ENCODE results near the gene RAD50. TPM values are rescaled to one million over a fixed set of nuclear protein-coding genes. Genes with fewer than 3 reads are reported as not detected.

The RAD50 gene
- total RNA-seq, 8 experiments from 2014 or later, result 9.9 to 66.4 (median 16.1) TPM

- 66 to 94% (median 84%) methylated on average over 3 to 9 of the region's 16 CpGs; no CpG with 5 or more reads in 4 of the 10 experiments for WGBS, 10 experiments
- no peak overlapping the region for H3K4me3 ChIP-seq
- in situ Hi-C loops (cut with MboI; ENCODE audit: low pct_unique_long_range_greater_than_20kb in 2 of 9, low sequenced_read_pairs in 9 of 9, unreplicated experiment in 9 of 9), result loop anchor here in 1 of 9 experiments (25.0 kb wide), 1 partner anchor 142 kb away; the partner anchor contains the start of gene SOWAHA
- no peak overlapping the region for H3K27ac ChIP-seq
- no peaks in the 10 kb centered on the region for H3K4me1 ChIP-seq (replicated peaks in 1 of 2)
- ATAC-seq (replicated peaks in 6 of 8), result no peak
Observed at GRCh38 chr5:132669966-132670882, 113.4 kb downstream of the RAD50 start.

DNA sequence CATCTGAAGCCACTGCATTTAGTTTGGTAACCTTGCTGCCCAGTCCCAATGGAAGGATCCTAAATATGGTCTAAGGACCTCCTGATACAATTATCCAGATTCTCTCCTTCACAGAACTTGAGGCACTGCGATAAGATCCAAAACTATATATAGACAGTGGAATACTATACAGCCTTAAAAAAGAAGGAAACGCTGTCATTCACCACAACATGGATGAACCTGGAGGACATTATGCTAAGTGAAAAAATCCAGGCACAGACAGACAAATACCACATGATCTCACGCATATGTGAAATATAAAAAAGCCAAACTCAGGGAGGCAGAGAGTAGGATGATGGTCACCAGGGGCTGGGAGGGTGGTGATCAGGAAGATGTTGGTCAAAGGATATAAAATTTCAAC is 114.2 kb downstream of the RAD50 start:
- no peak overlapping the region for H3K4me3 ChIP-seq
- in situ Hi-C loops (cut with MboI; ENCODE audit: low pct_unique_long_range_greater_than_20kb in 2 of 9, low sequenced_read_pairs in 9 of 9, unreplicated experiment in 9 of 9), result loop anchor here in 1 of 9 experiments (25.0 kb wide), 1 partner anchor 141 kb away; the partner anchor contains the start of gene SOWAHA
- no peak for ATAC-seq (replicated peaks in 6 of 8)
- 86 to 100% (median 98%) methylated on average over 1 to 3 of the region's 3 CpGs; no CpG with 5 or more reads in 2 of the 10 experiments for WGBS, 10 experiments
- H3K27ac ChIP-seq, result no peak overlapping the region
- H3K4me1 ChIP-seq (replicated peaks in 1 of 2), result no peaks in the 10 kb centered on the region

DNA sequence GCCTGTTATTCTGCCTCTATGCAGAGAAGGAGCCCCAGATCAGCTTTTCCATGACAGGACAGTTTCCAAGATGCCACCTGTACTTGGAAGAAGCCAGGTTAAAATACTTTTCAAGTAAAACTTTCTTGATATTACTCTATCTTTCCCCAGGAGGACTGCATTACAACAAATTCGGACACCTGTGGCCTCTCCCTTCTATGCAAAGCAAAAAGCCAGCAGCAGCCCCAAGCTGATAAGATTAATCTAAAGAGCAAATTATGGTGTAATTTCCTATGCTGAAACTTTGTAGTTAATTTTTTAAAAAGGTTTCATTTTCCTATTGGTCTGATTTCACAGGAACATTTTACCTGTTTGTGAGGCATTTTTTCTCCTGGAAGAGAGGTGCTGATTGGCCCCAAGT is 116.7 kb downstream of the RAD50 start:
- 63 to 100% (median 70%) methylated on average over 1 of the region's 1 CpG; no CpG with 5 or more reads in 5 of the 10 experiments for WGBS, 10 experiments
- in situ Hi-C loops (cut with MboI; ENCODE audit: low pct_unique_long_range_greater_than_20kb in 2 of 9, low sequenced_read_pairs in 9 of 9, unreplicated experiment in 9 of 9), result loop anchor here in 1 of 9 experiments (25.0 kb wide), 1 partner anchor 139 kb away; the partner anchor contains the start of gene SOWAHA
- Histone ChIP-seq H3K4me3 (no peak overlapping the region), H3K27ac (no peak overlapping the region), H3K4me1 (replicated peaks in 1 of 2) (no peaks in the 10 kb centered on the region)
- ATAC-seq (replicated peaks in 6 of 8), result no peak

GRCh38 chr5:132673939-132674630 is 117.3 kb downstream of the RAD50 start, which contains the start of gene IL4:
Gene IL4 (plus strand): TSS chr5:132673989. CDS start chr5:132674051, 62 bp downstream.
- no peak within 1 kb of the TSS for H3K27ac ChIP-seq
- H3K4me1 ChIP-seq (replicated peaks in 1 of 2), result no peaks in the 10 kb centered on the region
- no peak within 1 kb of the TSS for H3K4me3 ChIP-seq
- 12 to 100% (median 80%) methylated on average over 2 to 14 of the region's 14 CpGs for WGBS, 10 experiments
- no peak for ATAC-seq (replicated peaks in 6 of 8)
- in situ Hi-C loops (cut with MboI; ENCODE audit: low pct_unique_long_range_greater_than_20kb in 2 of 9, low sequenced_read_pairs in 9 of 9, unreplicated experiment in 9 of 9), result loop anchor here in 1 of 9 experiments (25.0 kb wide), 1 partner anchor 138 kb away; the partner anchor contains the start of gene SOWAHA

DNA sequence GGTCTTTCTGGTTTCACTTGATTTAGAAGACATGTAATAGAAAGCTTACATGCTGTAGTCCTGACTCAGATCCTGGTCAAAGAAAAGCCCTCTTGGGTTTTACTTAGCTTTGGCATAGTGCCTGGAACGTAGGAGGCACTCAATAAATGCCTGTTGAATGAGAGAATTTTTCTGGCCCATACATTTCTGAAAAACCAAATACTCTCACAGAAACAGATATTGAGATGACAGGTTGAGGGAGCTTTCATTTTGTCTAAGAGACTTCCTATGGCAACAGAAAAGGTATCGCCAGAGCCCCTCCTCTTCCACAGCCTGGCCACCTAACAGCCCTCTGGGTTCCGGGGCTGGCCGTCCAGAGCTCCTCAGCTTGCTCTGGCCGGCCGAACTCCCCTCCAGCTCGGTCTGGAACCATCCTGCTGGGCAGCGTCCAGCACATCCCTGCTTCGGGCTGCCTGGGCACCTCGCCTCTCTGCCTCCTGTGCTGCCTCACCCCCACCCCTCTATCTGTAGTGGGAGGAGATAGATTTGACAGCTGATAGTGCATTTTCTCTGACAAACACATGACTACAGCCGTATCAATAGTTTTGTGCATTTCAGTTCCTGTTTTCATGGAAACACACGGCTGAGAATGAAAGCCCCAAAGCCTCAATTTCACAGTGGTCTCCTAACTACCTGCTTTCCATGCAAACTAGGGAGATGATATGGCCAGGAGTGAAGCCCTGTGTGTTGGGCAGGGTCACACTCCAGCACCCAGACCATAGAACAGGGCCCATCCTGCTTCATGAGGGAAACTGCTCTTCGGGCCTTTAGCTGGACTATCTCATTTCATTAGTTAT is 118.1 kb downstream of the RAD50 start:
- WGBS, 10 experiments, result 0 to 100% (median 76%) methylated on average over 1 to 3 of the region's 13 CpGs; no CpG with 5 or more reads in 2 of the 10 experiments
- Histone ChIP-seq H3K27ac (no peak overlapping the region), H3K4me1 (replicated peaks in 1 of 2) (no peaks in the 10 kb centered on the region), H3K4me3 (no peak overlapping the region)
- in situ Hi-C loops (cut with MboI; ENCODE audit: low pct_unique_long_range_greater_than_20kb in 2 of 9, low sequenced_read_pairs in 9 of 9, unreplicated experiment in 9 of 9), result loop anchor here in 1 of 9 experiments (25.0 kb wide), 1 partner anchor 137 kb away; the partner anchor contains the start of gene SOWAHA
- ATAC-seq (replicated peaks in 6 of 8), result peak in 4 of 8 experiments; percentile 40 to 57 (median 44)

DNA sequence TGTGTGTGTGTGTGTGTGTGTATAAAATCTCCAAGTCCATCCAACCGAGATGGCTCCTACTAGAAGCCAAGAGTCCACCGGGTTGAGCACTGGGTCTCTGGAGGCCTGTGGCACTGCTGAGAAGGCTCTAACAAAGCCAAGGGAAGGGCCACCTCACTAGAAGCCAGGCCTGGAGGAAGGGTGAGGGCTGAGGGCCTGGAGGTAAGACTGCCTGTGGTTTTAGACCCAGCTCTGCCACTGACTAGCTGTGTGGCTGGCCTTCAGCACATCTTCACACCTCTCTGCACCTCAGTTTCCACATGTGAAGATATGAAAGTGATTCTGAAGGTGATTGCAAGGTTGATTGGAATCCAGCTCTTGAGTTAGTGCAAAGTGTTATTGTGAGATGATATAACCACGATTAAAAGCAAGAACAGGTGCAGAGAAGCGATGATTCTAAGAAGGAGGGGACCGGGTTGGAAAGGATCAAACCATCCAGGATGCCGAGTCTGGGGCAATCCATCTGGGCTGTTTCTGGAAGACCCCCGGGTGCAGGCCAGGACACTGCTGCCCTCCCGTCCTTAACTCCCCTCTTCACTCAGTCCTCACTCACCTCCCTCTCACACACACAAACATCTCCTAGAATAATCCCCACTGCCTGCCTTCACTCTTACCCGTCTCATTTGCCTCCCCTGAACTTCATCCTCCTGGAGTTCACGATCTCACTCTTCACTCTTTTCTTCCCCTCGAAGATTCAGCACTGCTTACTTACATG is 119.3 kb downstream of the RAD50 start:
- ATAC-seq (replicated peaks in 6 of 8), result no peak
- Histone ChIP-seq H3K4me3 (no peak overlapping the region), H3K27ac (no peak overlapping the region), H3K4me1 (replicated peaks in 1 of 2) (no peaks in the 10 kb centered on the region)
- in situ Hi-C loops (cut with MboI; ENCODE audit: low pct_unique_long_range_greater_than_20kb in 2 of 9, low sequenced_read_pairs in 9 of 9, unreplicated experiment in 9 of 9), result no loop called here
- 73 to 100% (median 95%) methylated on average over 1 to 7 of the region's 11 CpGs; no CpG with 5 or more reads in 2 of the 10 experiments for WGBS, 10 experiments

- H3K4me3 ChIP-seq, result no peak overlapping the region
- WGBS, 10 experiments, result 0 to 76% (median 50%) methylated on average over 1 to 4 of the region's 7 CpGs; no CpG with 5 or more reads in 5 of the 10 experiments
- ATAC-seq (replicated peaks in 6 of 8), result peak; percentile 74 to 97 (median 86)
- H3K27ac ChIP-seq, result no peak overlapping the region
- no peaks in the 10 kb centered on the region for H3K4me1 ChIP-seq (replicated peaks in 1 of 2)
- in situ Hi-C loops (cut with MboI; ENCODE audit: low pct_unique_long_range_greater_than_20kb in 2 of 9, low sequenced_read_pairs in 9 of 9, unreplicated experiment in 9 of 9), result no loop called here
Observed at GRCh38 chr5:132677191-132677590, 120.4 kb downstream of the RAD50 start.

- Histone ChIP-seq H3K27ac (no peak overlapping the region), H3K4me1 (replicated peaks in 1 of 2) (no peaks in the 10 kb centered on the region), H3K4me3 (no peak overlapping the region)
- 80 to 100% (median 91%) methylated on average over 2 to 14 of the region's 15 CpGs for WGBS, 10 experiments
- ATAC-seq (replicated peaks in 6 of 8), result no peak
- in situ Hi-C loops (cut with MboI; ENCODE audit: low pct_unique_long_range_greater_than_20kb in 2 of 9, low sequenced_read_pairs in 9 of 9, unreplicated experiment in 9 of 9), result no loop called here
Observed at GRCh38 chr5:132677682-132678400, 121.1 kb downstream of the RAD50 start.

GRCh38 chr5:132678735-132679134 is 122.0 kb downstream of the RAD50 start:
- H3K4me3 ChIP-seq, result no peak overlapping the region
- no peak for ATAC-seq (replicated peaks in 6 of 8)
- no peaks in the 10 kb centered on the region for H3K4me1 ChIP-seq (replicated peaks in 1 of 2)
- 100% methylated on average over 1 of the region's 1 CpG; no CpG with 5 or more reads in 8 of the 10 experiments for WGBS, 10 experiments
- in situ Hi-C loops (cut with MboI; ENCODE audit: low pct_unique_long_range_greater_than_20kb in 2 of 9, low sequenced_read_pairs in 9 of 9, unreplicated experiment in 9 of 9), result no loop called here
- H3K27ac ChIP-seq, result no peak overlapping the region

GRCh38 chr5:132679166-132679565 is 122.4 kb downstream of the RAD50 start:
- Histone ChIP-seq H3K27ac (no peak overlapping the region), H3K4me3 (no peak overlapping the region), H3K4me1 (replicated peaks in 1 of 2) (no peaks in the 10 kb centered on the region)
- WGBS, 10 experiments, result 40 to 100% (median 80%) methylated on average over 1 to 7 of the region's 7 CpGs; no CpG with 5 or more reads in 3 of the 10 experiments
- in situ Hi-C loops (cut with MboI; ENCODE audit: low pct_unique_long_range_greater_than_20kb in 2 of 9, low sequenced_read_pairs in 9 of 9, unreplicated experiment in 9 of 9), result no loop called here
- no peak for ATAC-seq (replicated peaks in 6 of 8)

DNA sequence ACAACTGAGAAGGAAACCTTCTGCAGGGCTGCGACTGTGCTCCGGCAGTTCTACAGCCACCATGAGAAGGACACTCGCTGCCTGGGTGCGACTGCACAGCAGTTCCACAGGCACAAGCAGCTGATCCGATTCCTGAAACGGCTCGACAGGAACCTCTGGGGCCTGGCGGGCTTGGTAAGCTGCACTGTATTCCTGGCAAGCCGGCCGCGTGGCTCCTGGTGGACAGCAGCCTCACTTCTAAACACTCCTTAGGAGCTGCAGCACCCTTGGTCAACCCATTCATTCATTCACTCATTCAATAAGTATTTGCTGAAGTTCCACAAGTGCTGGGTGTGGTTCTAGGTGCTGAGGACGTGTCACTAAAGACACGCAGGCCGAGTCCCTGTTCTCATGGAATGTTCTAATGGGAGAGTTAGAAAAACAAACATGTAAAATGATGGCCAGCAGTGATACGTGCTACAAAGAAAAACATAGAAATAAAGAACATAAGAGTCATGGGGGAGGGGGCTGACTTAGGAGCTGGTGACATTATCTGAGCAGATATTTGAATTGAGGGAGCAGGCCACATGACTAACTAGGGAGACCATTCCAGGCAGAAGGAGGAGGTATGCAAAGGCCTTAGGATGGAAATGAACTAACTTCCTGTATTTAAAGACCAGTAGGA is 123.1 kb downstream of the RAD50 start:
- Histone ChIP-seq H3K27ac (no peak overlapping the region), H3K4me1 (replicated peaks in 1 of 2) (no peaks in the 10 kb centered on the region), H3K4me3 (no peak overlapping the region)
- in situ Hi-C loops (cut with MboI; ENCODE audit: low pct_unique_long_range_greater_than_20kb in 2 of 9, low sequenced_read_pairs in 9 of 9, unreplicated experiment in 9 of 9), result no loop called here
- WGBS, 10 experiments, result 29 to 100% (median 91%) methylated on average over 1 to 8 of the region's 15 CpGs
- no peak for ATAC-seq (replicated peaks in 6 of 8)

All from motor neuron (in vitro differentiated cells).